ENCODE data around the gene CROCC2.

CROCC2 gene

GRCh38 chr2:240932724-240933047 is 26.6 kb downstream of the CROCC2 start:
- Histone ChIP-seq H3K4me2 (ENCODE audit: insufficient read depth, low read length) (no peak overlapping the region), H3K9ac (ENCODE audit: low read depth, low read length) (no peak overlapping the region), H3K27me3 (ENCODE audit: insufficient read depth, low read length, poor library complexity) (no peaks in the 10 kb centered on the region)

DNA sequence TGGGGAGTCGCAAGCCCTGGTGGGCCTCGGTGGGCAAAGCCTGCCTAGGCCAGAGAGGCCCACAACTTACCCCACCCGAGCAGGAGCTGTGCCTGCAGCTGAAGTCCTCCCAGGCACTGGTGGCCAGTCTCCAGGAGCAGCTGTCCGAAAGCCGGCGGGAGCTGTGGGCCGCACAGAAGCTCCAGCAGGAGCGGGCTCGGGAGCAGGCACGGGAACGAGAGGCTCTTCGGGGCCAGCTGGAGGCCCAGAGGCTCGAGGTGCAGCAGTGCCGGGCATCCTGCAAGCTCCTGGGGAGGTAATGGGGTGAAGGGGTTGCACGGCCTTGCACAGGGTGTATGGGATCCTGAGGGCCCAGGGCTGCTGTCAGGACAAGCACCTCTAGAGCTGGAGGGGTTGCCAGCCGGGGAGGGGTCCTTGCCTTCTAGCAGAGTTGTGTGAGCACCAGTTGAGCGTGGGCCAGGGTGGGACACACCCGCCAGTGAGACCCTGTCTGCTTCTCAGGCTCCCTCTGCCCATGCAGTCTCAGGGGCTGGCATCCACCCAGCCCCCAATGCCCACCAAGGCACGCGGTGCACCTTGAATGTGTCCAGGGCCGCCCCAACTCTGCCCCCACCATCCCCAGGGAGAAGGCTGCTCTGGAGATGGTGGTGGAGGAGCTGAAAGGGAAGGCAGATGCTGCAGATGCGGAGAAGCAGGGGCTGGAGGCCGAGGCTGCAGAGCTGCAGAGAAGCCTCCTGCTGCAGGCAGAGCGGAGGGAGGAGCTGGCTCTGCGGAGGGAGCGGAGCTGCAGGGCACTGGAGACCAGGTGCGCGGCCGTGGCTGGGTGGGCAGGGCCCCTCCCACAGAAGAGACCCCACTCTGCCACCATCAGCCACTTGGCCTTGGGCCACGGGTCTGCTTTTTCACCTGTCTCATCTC is 27.2 kb downstream of the CROCC2 start:
- DNase-seq = no peak
- Histone ChIP-seq H3K4me2 (ENCODE audit: insufficient read depth, low read length) (no peak overlapping the region), H3K4me3 (ENCODE audit: low read depth in 1 of 2, low read length in 2 of 2) (no peak overlapping the region), H3K79me2 (ENCODE audit: insufficient read depth, low read length) (no peaks in the 10 kb centered on the region), H3K36me3 (ENCODE audit: insufficient read depth, low read length) (no peaks in the 10 kb centered on the region), H2AFZ (ENCODE audit: low read depth, low read length) (no peak overlapping the region), H3K9me3 (ENCODE audit: insufficient read depth, low read length, severe bottlenecking) (no peaks in the 10 kb centered on the region), H3K27ac (ENCODE audit: low read length) (no peak overlapping the region), H3K4me1 (ENCODE audit: insufficient read depth, low read length) (no peaks in the 10 kb centered on the region), H3K27me3 (ENCODE audit: insufficient read depth, low read length, poor library complexity) (no peaks in the 10 kb centered on the region), H3K9ac (ENCODE audit: low read depth, low read length) (no peak overlapping the region), H4K20me1 (ENCODE audit: insufficient read depth, low read length) (peaks cover 10% of the 10 kb centered on the region; the same call in 1 of the 2 replicates)
- ATAC-seq (ENCODE audit: insufficient read depth, low read depth) = no peak
- TF ChIP-seq CTCF (IDR thresholded peaks at IDR 0.05; ENCODE audit: borderline replicate concordance, extremely low read depth, low read length, poor library complexity, severe bottlenecking) (no peak), EZH2 (IDR thresholded peaks at IDR 0.05; ENCODE audit: borderline replicate concordance, low read depth, low read length, severe bottlenecking) (no peak)

More at GRCh38 chr2:240932724-240933047, 26.6 kb downstream of the CROCC2 start:
- DNase-seq (no peak), ATAC-seq (ENCODE audit: insufficient read depth, low read depth) (no peak)
- no peak overlapping the region for H3K27ac ChIP-seq (ENCODE audit: low read length)
- no peak overlapping the region for H3K4me3 ChIP-seq (ENCODE audit: low read depth in 1 of 2, low read length in 2 of 2)
- no peak for TF ChIP-seq CTCF (IDR thresholded peaks at IDR 0.05; ENCODE audit: borderline replicate concordance, extremely low read depth, low read length, poor library complexity, severe bottlenecking)
- TF ChIP-seq EZH2 (IDR thresholded peaks at IDR 0.05; ENCODE audit: borderline replicate concordance, low read depth, low read length, severe bottlenecking) = no peak
- H4K20me1 ChIP-seq (ENCODE audit: insufficient read depth, low read length) = peaks cover 11% of the 10 kb centered on the region; the same call in 1 of the 2 replicates
- no peak overlapping the region for H2AFZ ChIP-seq (ENCODE audit: low read depth, low read length)
- H3K79me2 ChIP-seq (ENCODE audit: insufficient read depth, low read length) = no peaks in the 10 kb centered on the region
- no peaks in the 10 kb centered on the region for H3K9me3 ChIP-seq (ENCODE audit: insufficient read depth, low read length, severe bottlenecking)
- H3K4me1 ChIP-seq (ENCODE audit: insufficient read depth, low read length) = no peaks in the 10 kb centered on the region
- H3K36me3 ChIP-seq (ENCODE audit: insufficient read depth, low read length) = no peaks in the 10 kb centered on the region

DNA sequence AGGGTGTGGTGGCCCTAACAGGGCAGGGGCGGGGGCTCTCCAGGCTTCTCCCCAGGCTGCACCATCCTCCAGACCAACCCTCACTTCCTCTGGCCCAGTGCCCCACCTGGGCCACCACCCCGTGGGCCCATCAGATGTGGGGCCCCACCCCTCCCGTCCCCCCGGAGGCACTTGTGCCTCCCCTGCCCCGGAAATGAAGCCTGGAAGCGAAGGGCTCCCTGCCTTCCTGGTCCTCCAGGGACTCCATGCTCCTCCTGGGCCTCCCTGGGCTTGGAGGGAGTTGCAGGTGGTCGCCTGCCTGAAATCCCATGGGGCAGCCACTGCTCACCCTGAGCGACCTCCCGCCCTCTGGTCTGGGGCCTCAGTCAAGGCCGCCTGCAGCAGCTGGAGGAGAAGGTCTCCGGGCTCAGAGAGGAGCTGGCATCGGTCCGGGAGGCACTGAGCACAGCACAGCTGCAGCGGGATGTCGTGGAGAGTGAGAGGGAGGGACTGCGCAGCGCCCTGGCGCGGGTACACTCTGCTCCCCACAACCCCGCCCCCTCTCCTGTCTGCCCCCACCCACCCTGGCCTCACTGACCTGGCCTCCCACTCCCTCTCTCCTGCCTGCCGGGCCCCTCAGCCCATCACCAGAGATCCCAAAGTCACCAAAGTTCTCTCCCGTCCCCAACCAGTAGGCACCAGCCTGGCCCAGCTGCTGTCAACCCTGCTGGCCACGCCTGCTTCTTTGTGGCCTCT is 28.0 kb downstream of the CROCC2 start:
- no peak overlapping the region for H3K27ac ChIP-seq (ENCODE audit: low read length)
- TF ChIP-seq CTCF (IDR thresholded peaks at IDR 0.05; ENCODE audit: borderline replicate concordance, extremely low read depth, low read length, poor library complexity, severe bottlenecking) = no peak
- TF ChIP-seq EZH2 (IDR thresholded peaks at IDR 0.05; ENCODE audit: borderline replicate concordance, low read depth, low read length, severe bottlenecking) = no peak
- no peaks in the 10 kb centered on the region for H3K27me3 ChIP-seq (ENCODE audit: insufficient read depth, low read length, poor library complexity)
- peaks cover 3% of the 10 kb centered on the region; the same call in 1 of the 2 replicates for H4K20me1 ChIP-seq (ENCODE audit: insufficient read depth, low read length)
- H3K4me2 ChIP-seq (ENCODE audit: insufficient read depth, low read length) = no peak overlapping the region
- DNase-seq = no peak
- H2AFZ ChIP-seq (ENCODE audit: low read depth, low read length) = no peak overlapping the region
- H3K36me3 ChIP-seq (ENCODE audit: insufficient read depth, low read length) = no peaks in the 10 kb centered on the region
- H3K9ac ChIP-seq (ENCODE audit: low read depth, low read length) = no peak overlapping the region
- no peaks in the 10 kb centered on the region for H3K4me1 ChIP-seq (ENCODE audit: insufficient read depth, low read length)
- H3K9me3 ChIP-seq (ENCODE audit: insufficient read depth, low read length, severe bottlenecking) = no peaks in the 10 kb centered on the region
- ATAC-seq (ENCODE audit: insufficient read depth, low read depth) = no peak
- H3K79me2 ChIP-seq (ENCODE audit: insufficient read depth, low read length) = no peaks in the 10 kb centered on the region
- H3K4me3 ChIP-seq (ENCODE audit: low read depth in 1 of 2, low read length in 2 of 2) = no peak overlapping the region

Data from DND-41 (cell line).